K562 (cell line): Measurements from ENCODE around the gene FGD6. TPM values are rescaled to one million over a fixed set of nuclear protein-coding genes. Genes with fewer than 3 reads are reported as not detected.

Experiments
- ATF1 ChIP-seq, 2 experiments: fragments of 450-650 bp in 1 of 2; IDR thresholded peaks; 2 replicates each; pipeline ENCODE4 v1.6.1; 2016; ENCODE audit warnings: missing compliant biosample characterization in 1 of 2, missing genetic modification characterization in 1 of 2
- CHD2 ChIP-seq: IDR thresholded peaks from 2 replicates; pipeline ENCODE4 v1.6.1; 2011; ENCODE audit warnings: low read depth, low read length
- CREB3L1 ChIP-seq: fragments of 450-650 bp; IDR thresholded peaks from 2 replicates; pipeline ENCODE4 v1.6.1; 2014; ENCODE audit warnings: low read depth, mild to moderate bottlenecking, moderate library complexity, borderline replicate concordance
- EP300 ChIP-seq: IDR thresholded peaks from 2 replicates; pipeline ENCODE4 v1.6.1; 2012; ENCODE audit warnings: low read length, improper control_type of control experiment
- FOXA3 ChIP-seq, 2 experiments: fragments of 450-650 bp in 1 of 2; sonication (generic) in 1 of 2; formaldehyde crosslinking; IDR thresholded peaks in 1 of 2; conservative IDR thresholded peaks in 1 of 2; 2 replicates each; pipeline versions ENCODE4 v1.4.0 to v1.8.0; 2020 to 2022; ENCODE audit warnings: mild to moderate bottlenecking in 2 of 2, missing genetic modification reagents in 1 of 2
- GTF2A2 ChIP-seq: IDR thresholded peaks from 2 replicates; pipeline ENCODE4 v1.6.1; 2016; ENCODE audit warnings: mild to moderate bottlenecking, missing genetic modification characterization, missing compliant biosample characterization
- HMG20B ChIP-seq: fragments of 250-450 bp; sonication (Bioruptor Pico); IDR thresholded peaks from 2 replicates; pipeline ENCODE4 v1.5.0; 2021; ENCODE audit warnings: mild to moderate bottlenecking
- HNRNPK ChIP-seq: fragments of 200-400 bp; formaldehyde crosslinking; IDR thresholded peaks from one replicate; pipeline ENCODE4 v1.6.1; 2018; ENCODE audit warnings: mild to moderate bottlenecking, low read depth, low read length; ENCODE audit not compliant: poor library complexity, severe bottlenecking
- L3MBTL2 ChIP-seq: fragments of 450-650 bp; IDR thresholded peaks from 2 replicates; pipeline ENCODE4 v1.6.1; 2016; ENCODE audit warnings: mild to moderate bottlenecking, moderate library complexity
- MAX ChIP-seq: sonication (generic); formaldehyde crosslinking; IDR thresholded peaks from 2 replicates; pipeline ENCODE4 v1.9.0; 2022; ENCODE audit warnings: mild to moderate bottlenecking, missing genetic modification reagents
- MTA2 ChIP-seq: fragments of 450-650 bp; IDR thresholded peaks from 2 replicates; pipeline ENCODE4 v1.6.1; 2016; ENCODE audit warnings: low read depth
- MYC ChIP-seq, 2 experiments: fragments of 250-450 bp in 1 of 2; sonication (Bioruptor Pico) in 1 of 2; IDR thresholded peaks; 2 replicates each; pipeline versions ENCODE4 v1.5.1 to v1.6.1; 2012 to 2021; ENCODE audit warnings: low read depth in 2 of 2, borderline replicate concordance in 1 of 2, improper control_type of control experiment in 1 of 2, low read length in 1 of 2, mild to moderate bottlenecking in 1 of 2, moderate library complexity in 1 of 2
- NCOA2 ChIP-seq, 2 experiments: fragments of 450-650 bp; IDR thresholded peaks; 2 replicates each; pipeline ENCODE4 v1.6.1; 2018; ENCODE audit warnings: mild to moderate bottlenecking in 2 of 2, moderate library complexity in 1 of 2; ENCODE audit not compliant: partially characterized antibody in 2 of 2
- NEUROD1 ChIP-seq: fragments of 150-350 bp; IDR thresholded peaks from 2 replicates; pipeline ENCODE4 v1.6.1; 2014; ENCODE audit warnings: borderline replicate concordance, low read length, low read depth; ENCODE audit not compliant: partially characterized antibody
- RNF2 ChIP-seq: sonication (generic); IDR thresholded peaks from 2 replicates; pipeline ENCODE4 v1.6.1; 2016
- SIN3A ChIP-seq, 2 experiments: fragments of 150-350 bp in 1 of 2; IDR thresholded peaks; 2 replicates each; pipeline ENCODE4 v1.6.1; 2011 to 2016; ENCODE audit warnings: borderline replicate concordance in 2 of 2, low read depth in 2 of 2, low read length in 2 of 2, mild to moderate bottlenecking in 2 of 2, moderate library complexity in 2 of 2; ENCODE audit not compliant: control insufficient read depth in 1 of 2
- SOX6 ChIP-seq: fragments of 450-650 bp; IDR thresholded peaks from 2 replicates; pipeline ENCODE4 v1.6.1; 2014; ENCODE audit warnings: mild to moderate bottlenecking
- ZBTB33 ChIP-seq: sonication (generic); formaldehyde crosslinking; IDR thresholded peaks from 2 replicates; pipeline ENCODE4 v1.8.1; 2023; ENCODE audit warnings: mild to moderate bottlenecking, missing genetic modification reagents
- ZEB2 ChIP-seq: fragments of 450-650 bp; IDR thresholded peaks from 2 replicates; pipeline ENCODE4 v1.6.1; 2016
- polyA plus RNA-seq, 8 experiments: library from polyadenylated mRNA; depleted of rRNA in 4 of 8; stranded (reverse) in 5 of 8; unstranded in 3 of 8; fragments of >200 nt; fragmentation: Nextera tagmentation in 2 of 8; fragmentation: Illumina TruSeq in 1 of 8; extraction: Ambion mirVana in 2 of 8; extraction: Trizol in 1 of 8; gene quantifications; 2 replicates each; pipeline versions ENCODE4 v1.2.1 to v1.2.3, GENCODE V29; 2011 to 2014; ENCODE audit warnings: inconsistent platforms in 1 of 8, missing spikeins in 1 of 8
- total RNA-seq, 7 experiments: library from RNA; depleted of rRNA in 6 of 7; stranded (reverse); fragments of >200 nt in 6 of 7; fragmentation: Illumina TruSeq in 2 of 7; extraction: Trizol in 2 of 7; gene quantifications; 2 replicates each; pipeline versions ENCODE4 v1.2.1 to v1.2.3, GENCODE V29; 2011 to 2021; ENCODE audit warnings: low replicate concordance in 1 of 7
- TF ChIP-seq, protein P1 (sequence below), 3 experiments: fragments of 200-800 bp in 1 of 3; sonication (Bioruptor generic) in 1 of 3; sonication (generic) in 1 of 3; formaldehyde crosslinking in 1 of 3; IDR thresholded peaks; 2 replicates each; pipeline versions ENCODE4 v1.6.1 to v1.8.0; 2016 to 2022; ENCODE audit warnings: mild to moderate bottlenecking in 2 of 3, missing compliant biosample characterization in 2 of 3, missing genetic modification characterization in 2 of 3, missing genetic modification reagents in 1 of 3

Gene FGD6
- total and polyA plus RNA-seq, 9 of the 15 experiments (the other 6 are each of a cell fraction or from before 2014, with no cell fraction given): 1.5 to 11.1 (median 5.8) TPM

DNA sequence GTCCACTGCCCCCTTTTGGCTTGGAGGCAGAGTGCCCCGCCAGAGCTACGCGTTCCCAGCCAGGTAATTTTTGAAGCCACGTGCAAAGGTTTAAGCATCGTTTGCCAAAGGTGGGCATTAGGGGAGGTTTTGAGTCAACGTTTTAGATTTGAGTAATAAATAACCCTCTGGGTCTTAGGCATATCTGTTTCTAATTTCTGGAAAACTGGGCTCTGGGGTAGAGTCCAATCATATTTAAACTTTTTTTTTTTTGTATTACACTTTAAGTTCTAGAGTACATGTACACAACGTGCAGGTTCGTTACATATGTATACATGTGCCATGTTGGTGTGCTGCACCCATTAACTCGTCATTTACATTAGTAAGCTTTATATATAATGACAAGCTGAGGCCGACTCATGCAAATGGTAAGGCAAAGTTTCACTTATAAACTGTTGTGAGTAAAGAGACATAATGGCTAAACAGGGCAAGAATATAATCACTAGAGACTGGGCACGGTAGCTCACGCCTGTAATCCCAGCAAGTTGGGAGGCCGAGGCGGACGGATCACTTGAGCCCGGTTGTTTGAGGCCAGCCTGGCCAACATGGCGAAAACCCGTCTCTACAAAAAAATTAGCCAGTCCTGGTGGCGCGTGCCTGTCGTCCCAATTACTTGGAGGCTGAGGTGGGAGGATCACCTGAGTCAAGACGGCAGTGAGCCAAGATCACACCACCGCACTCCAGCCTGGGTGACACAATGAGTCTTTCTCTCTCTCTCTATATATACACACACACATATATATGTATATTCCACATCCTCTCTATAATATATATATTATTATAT is 143.4 kb downstream of the FGD6 start (continued):
- TF ChIP-seq, protein P1, sequence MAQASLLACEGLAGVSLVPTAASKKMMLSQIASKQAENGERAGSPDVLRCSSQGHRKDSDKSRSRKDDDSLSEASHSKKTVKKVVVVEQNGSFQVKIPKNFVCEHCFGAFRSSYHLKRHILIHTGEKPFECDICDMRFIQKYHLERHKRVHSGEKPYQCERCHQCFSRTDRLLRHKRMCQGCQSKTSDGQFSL (CRISPR knock-in tag; IDR thresholded peaks at IDR 0.05): peak; percentile 11; the same call in 1 of the 2 replicates
- TF ChIP-seq, protein P1 (tag; IDR thresholded peaks at IDR 0.05): no peak
- TF ChIP-seq ATF1 (CRISPR knock-in tag; IDR thresholded peaks at IDR 0.05): no peak
- peak; percentile 80 for TF ChIP-seq ATF1 (tag; IDR thresholded peaks at IDR 0.05)
- peak; percentile 39; the same call in 1 of the 2 replicates for TF ChIP-seq RNF2
- TF ChIP-seq NCOA2 (IDR thresholded peaks at IDR 0.05; ENCODE audit: partially characterized antibody in 2 of 2): no peak
- TF ChIP-seq FOXA3 (CRISPR knock-in tag; conservative IDR thresholded peaks at IDR 0.05 in 1 of 2, IDR thresholded peaks at IDR 0.05 in 1 of 2): peak in 1 of 2 experiments; percentile 25; a peak in 1 of 4 replicates
- TF ChIP-seq MYC (IDR thresholded peaks at IDR 0.05; ENCODE audit: low read depth, low read length): peak; percentile 93
- TF ChIP-seq MYC (CRISPR knock-in tag; IDR thresholded peaks at IDR 0.05; ENCODE audit: borderline replicate concordance, low read depth): no peak
- TF ChIP-seq HNRNPK: no peak
- TF ChIP-seq CREB3L1: 0 out of 2 replicates have a peak, but pooled peaks have one; percentile 34
- TF ChIP-seq EP300: 0 out of 2 replicates have a peak, but pooled peaks have one; percentile 1
- TF ChIP-seq NEUROD1: peak; percentile 61
- no peak for TF ChIP-seq MTA2
- TF ChIP-seq ZBTB33: 0 out of 2 replicates have a peak, but pooled peaks have one; percentile 39
- peak; percentile 80 for TF ChIP-seq ZEB2
- TF ChIP-seq L3MBTL2: peak; percentile 86
- no peak for TF ChIP-seq HMG20B (CRISPR knock-in tag)
- peak; percentile 84 for TF ChIP-seq MAX
- no peak for TF ChIP-seq GTF2A2 (tag)
- TF ChIP-seq SIN3A (IDR thresholded peaks at IDR 0.05; ENCODE audit: borderline replicate concordance in 2 of 2, control insufficient read depth in 1 of 2, low read depth in 2 of 2, low read length in 2 of 2): peak in 1 of 2 experiments; percentile 33; a peak in 1 of 4 replicates
- 0 out of 2 replicates have a peak, but pooled peaks have one; percentile 24 for TF ChIP-seq SOX6
- TF ChIP-seq CHD2: no peak
